ENCODE data around the gene OXGR1.

OXGR1 gene

GRCh38 chr13:96963786-96964475 is 30.3 kb downstream of the OXGR1 start:
- TF ChIP-seq SIN3A (IDR thresholded peaks at IDR 0.05; ENCODE audit: borderline replicate concordance, insufficient read depth, low read length) (no peak), POLR2AphosphoS5 (IDR thresholded peaks at IDR 0.05; ENCODE audit: low read depth, low read length) (no peak), FOXP2 (optimal IDR thresholded peaks at IDR 0.05; ENCODE audit: borderline replicate concordance, extremely low read depth, extremely low read length, insufficient read depth) (no peak), REST (IDR thresholded peaks at IDR 0.05; ENCODE audit: insufficient read depth in 1 of 2, low read depth in 2 of 2, low read length in 2 of 2) (no peak), TAF1 (IDR thresholded peaks at IDR 0.05; ENCODE audit: borderline replicate concordance, insufficient read depth, low read length) (no peak)

- no peak for TF ChIP-seq TAF1 (IDR thresholded peaks at IDR 0.05; ENCODE audit: borderline replicate concordance, insufficient read depth, low read length)
These were observed 33.9 kb downstream of the OXGR1 start for GRCh38 chr13:96960379-96960778.

GRCh38 chr13:96958286-96958891 is 35.9 kb downstream of the OXGR1 start:
- TF ChIP-seq POLR2AphosphoS5 (IDR thresholded peaks at IDR 0.05; ENCODE audit: low read depth, low read length) (no peak), TAF1 (IDR thresholded peaks at IDR 0.05; ENCODE audit: borderline replicate concordance, insufficient read depth, low read length) (no peak), FOXP2 (optimal IDR thresholded peaks at IDR 0.05; ENCODE audit: borderline replicate concordance, extremely low read depth, extremely low read length, insufficient read depth) (no peak), REST (IDR thresholded peaks at IDR 0.05; ENCODE audit: insufficient read depth in 1 of 2, low read depth in 2 of 2, low read length in 2 of 2) (no peak), SIN3A (IDR thresholded peaks at IDR 0.05; ENCODE audit: borderline replicate concordance, insufficient read depth, low read length) (no peak)

- no peak for TF ChIP-seq FOXP2 (optimal IDR thresholded peaks at IDR 0.05; ENCODE audit: borderline replicate concordance, extremely low read depth, extremely low read length, insufficient read depth)
- TF ChIP-seq SIN3A (IDR thresholded peaks at IDR 0.05; ENCODE audit: borderline replicate concordance, insufficient read depth, low read length), result no peak
- TF ChIP-seq TAF1 (IDR thresholded peaks at IDR 0.05; ENCODE audit: borderline replicate concordance, insufficient read depth, low read length), result no peak
- TF ChIP-seq POLR2AphosphoS5 (IDR thresholded peaks at IDR 0.05; ENCODE audit: low read depth, low read length), result no peak
- TF ChIP-seq REST (IDR thresholded peaks at IDR 0.05; ENCODE audit: insufficient read depth in 1 of 2, low read depth in 2 of 2, low read length in 2 of 2), result no peak
These were observed 41.7 kb downstream of the OXGR1 start for GRCh38 chr13:96952595-96952994.

- TF ChIP-seq FOXP2 (optimal IDR thresholded peaks at IDR 0.05; ENCODE audit: borderline replicate concordance, extremely low read depth, extremely low read length, insufficient read depth) (no peak), REST (IDR thresholded peaks at IDR 0.05; ENCODE audit: insufficient read depth in 1 of 2, low read depth in 2 of 2, low read length in 2 of 2) (no peak), POLR2AphosphoS5 (IDR thresholded peaks at IDR 0.05; ENCODE audit: low read depth, low read length) (no peak), SIN3A (IDR thresholded peaks at IDR 0.05; ENCODE audit: borderline replicate concordance, insufficient read depth, low read length) (no peak), TAF1 (IDR thresholded peaks at IDR 0.05; ENCODE audit: borderline replicate concordance, insufficient read depth, low read length) (no peak)
These were observed 46.1 kb downstream of the OXGR1 start for GRCh38 chr13:96948127-96948526.

Data from PFSK-1 (cell line).